ENCODE measurements around the gene RAD9A. TPM values are rescaled to one million over a fixed set of nuclear protein-coding genes. Genes with fewer than 3 reads are reported as not detected.

RAD9A gene
- total RNA-seq, 1 experiment from 2014 or later, result 20.9 TPM

DNA sequence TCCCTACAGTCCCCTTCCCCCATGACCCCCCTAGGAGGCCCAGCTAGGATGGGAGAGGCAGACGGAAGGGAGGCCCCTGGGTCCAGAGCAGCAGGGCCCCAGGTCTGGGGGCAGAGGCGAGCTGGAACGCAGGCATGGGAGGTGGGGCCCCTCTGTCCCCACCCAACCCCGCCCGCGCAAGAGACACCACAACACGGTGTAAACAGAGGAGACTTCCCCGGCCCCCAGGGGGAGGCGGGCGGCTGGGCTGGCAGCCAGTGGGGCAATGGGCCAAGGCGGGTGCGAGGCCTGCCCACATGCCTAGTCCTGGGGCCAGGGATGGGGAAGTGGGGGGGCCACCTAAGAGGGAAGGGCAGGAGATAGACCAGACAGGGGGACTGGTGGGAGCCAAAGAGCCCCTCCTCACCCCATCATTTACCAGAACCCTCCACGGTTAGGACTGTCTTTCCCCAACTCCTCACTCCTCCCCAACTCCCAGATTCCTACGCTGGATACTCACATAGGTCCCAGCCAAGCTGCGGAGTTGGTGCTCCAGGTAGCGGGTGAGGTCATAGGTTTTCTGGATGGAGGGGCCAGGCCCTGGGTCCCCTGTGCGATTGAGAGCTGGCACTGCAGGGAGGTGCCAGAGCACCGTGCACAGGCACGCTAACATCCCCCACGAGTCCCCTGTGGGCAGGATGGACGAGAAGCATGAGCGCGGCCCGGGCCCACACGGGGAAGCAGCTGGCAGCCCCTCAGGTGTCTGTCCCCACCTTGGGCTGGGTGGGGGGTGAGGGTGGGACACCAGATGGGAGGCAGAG is 24.6 kb upstream of the RAD9A start:
- H3K14ac ChIP-seq (ENCODE audit: insufficient read depth, low read length), result no peak overlapping the region
- no peaks in the 10 kb centered on the region for H3K79me1 ChIP-seq (ENCODE audit: insufficient read depth, low read depth, low read length, poor library complexity, severe bottlenecking)
- no peak overlapping the region for H3K4me2 ChIP-seq (ENCODE audit: insufficient read depth, insufficient read length, low read length)
- no peaks in the 10 kb centered on the region for H3K9me3 Mint-ChIP-seq
- no peak overlapping the region for H3K4ac ChIP-seq (ENCODE audit: low read depth, low read length)
- no peak overlapping the region for H3K4me3 Mint-ChIP-seq
- no peaks in the 10 kb centered on the region; a peak in 1 of 7 replicates for H3K36me3 Mint-ChIP-seq (ENCODE audit: insufficient read depth in 1 of 3, low read depth in 3 of 3)
- no peak overlapping the region for H3K27ac ChIP-seq (ENCODE audit: insufficient read length, low read depth, low read length)
- H2AFZ ChIP-seq (ENCODE audit: low read length), result no peak overlapping the region
- peaks cover 3% of the 10 kb centered on the region for H4K20me1 ChIP-seq (ENCODE audit: control insufficient read depth, insufficient read depth, insufficient read length)
- no peak overlapping the region for H4K5ac ChIP-seq (ENCODE audit: insufficient read length, low read depth, low read length)
- no peak overlapping the region for H2BK15ac ChIP-seq (ENCODE audit: low read depth, low read length)
- no peak overlapping the region for H2BK20ac ChIP-seq (ENCODE audit: low read depth, low read length, poor library complexity, severe bottlenecking)
- H4K8ac ChIP-seq (replicated peaks; ENCODE audit: insufficient read length, low read depth, low read length), result no peak overlapping the region
- no peak overlapping the region for H2BK5ac ChIP-seq (ENCODE audit: insufficient read length, low read length)
- H3K18ac ChIP-seq (ENCODE audit: insufficient read length, low read depth, low read length), result no peak overlapping the region
- no peak overlapping the region for H3K56ac ChIP-seq (ENCODE audit: insufficient read length, low read depth, low read length)
- H2BK120ac ChIP-seq (ENCODE audit: low read depth, low read length, poor library complexity, severe bottlenecking), result no peak overlapping the region
- H3K27ac Mint-ChIP-seq, result no peak overlapping the region
- peaks cover 34 to 36% of the 10 kb centered on the region in 2 experiments for H3K4me1 Mint-ChIP-seq
- no peaks in the 10 kb centered on the region; the same call in 1 of the 2 replicates for H3K27me3 ChIP-seq (ENCODE audit: insufficient read depth, low read length)
- H3T11ph ChIP-seq (ENCODE audit: low read length), result no peak overlapping the region
- DNase-seq, result no peak
- TF ChIP-seq, protein P1, sequence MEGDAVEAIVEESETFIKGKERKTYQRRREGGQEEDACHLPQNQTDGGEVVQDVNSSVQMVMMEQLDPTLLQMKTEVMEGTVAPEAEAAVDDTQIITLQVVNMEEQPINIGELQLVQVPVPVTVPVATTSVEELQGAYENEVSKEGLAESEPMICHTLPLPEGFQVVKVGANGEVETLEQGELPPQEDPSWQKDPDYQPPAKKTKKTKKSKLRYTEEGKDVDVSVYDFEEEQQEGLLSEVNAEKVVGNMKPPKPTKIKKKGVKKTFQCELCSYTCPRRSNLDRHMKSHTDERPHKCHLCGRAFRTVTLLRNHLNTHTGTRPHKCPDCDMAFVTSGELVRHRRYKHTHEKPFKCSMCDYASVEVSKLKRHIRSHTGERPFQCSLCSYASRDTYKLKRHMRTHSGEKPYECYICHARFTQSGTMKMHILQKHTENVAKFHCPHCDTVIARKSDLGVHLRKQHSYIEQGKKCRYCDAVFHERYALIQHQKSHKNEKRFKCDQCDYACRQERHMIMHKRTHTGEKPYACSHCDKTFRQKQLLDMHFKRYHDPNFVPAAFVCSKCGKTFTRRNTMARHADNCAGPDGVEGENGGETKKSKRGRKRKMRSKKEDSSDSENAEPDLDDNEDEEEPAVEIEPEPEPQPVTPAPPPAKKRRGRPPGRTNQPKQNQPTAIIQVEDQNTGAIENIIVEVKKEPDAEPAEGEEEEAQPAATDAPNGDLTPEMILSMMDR (conservative IDR thresholded peaks at IDR 0.05), result no peak
- H3K27me3 Mint-ChIP-seq (ENCODE audit: low read depth), result peaks cover 74% of the 10 kb centered on the region
- H3K23ac ChIP-seq (ENCODE audit: insufficient read length, low read depth, low read length), result no peak overlapping the region
- H3K23me2 ChIP-seq (ENCODE audit: insufficient read length, low read depth, low read length, poor library complexity, severe bottlenecking), result peaks cover 9% of the 10 kb centered on the region
- no CpG with 5 or more reads among the region's 25 CpGs for WGBS (ENCODE audit: extremely low coverage, insufficient read length, low lambda C conversion rate)
- H2BK12ac ChIP-seq (ENCODE audit: insufficient read length, low read depth, low read length), result no peak overlapping the region
- H3K9me3 ChIP-seq (ENCODE audit: control insufficient read depth, low read depth, low read length), result no peaks in the 10 kb centered on the region
- H4K91ac ChIP-seq (ENCODE audit: insufficient read length, low read depth, low read length), result no peak overlapping the region
- no peak overlapping the region for H2AK5ac ChIP-seq (ENCODE audit: insufficient read length, low read length)
- H3K79me2 ChIP-seq (ENCODE audit: insufficient read depth, low read length), result no peaks in the 10 kb centered on the region
- H3K4me1 ChIP-seq (ENCODE audit: insufficient read depth, low read length), result peaks cover 7% of the 10 kb centered on the region; the same call in 1 of the 2 replicates
- H3K9ac ChIP-seq (ENCODE audit: extremely low read depth, insufficient read length, low read length), result no peak overlapping the region

Measured in H9 (cell line).